HUES64 (cell line): ENCODE results near the gene DYRK1A.

ENCODE experiments used
- H3K27ac ChIP-seq: 2 replicates; pipeline ENCODE4 v1.7.0; 2013; ENCODE audit warnings: low read depth, low read length, inconsistent platforms
- H3K27me3 ChIP-seq: 2 replicates; pipeline ENCODE4 v1.6.1; 2013; ENCODE audit warnings: mild to moderate bottlenecking, low read length; ENCODE audit not compliant: insufficient read depth
- H3K36me3 ChIP-seq: 2 replicates; pipeline ENCODE4 v1.6.1; 2013; ENCODE audit warnings: mild to moderate bottlenecking, low read length; ENCODE audit not compliant: insufficient read depth
- H3K4me1 ChIP-seq: 2 replicates; pipeline ENCODE4 v1.6.1; 2013; ENCODE audit warnings: mild to moderate bottlenecking, low read length, moderate library complexity; ENCODE audit not compliant: insufficient read depth
- H3K4me3 ChIP-seq: 2 replicates; pipeline ENCODE4 v1.5.1; 2013; ENCODE audit warnings: mild to moderate bottlenecking, low read length, moderate library complexity
- H3K9ac ChIP-seq: 2 replicates; pipeline ENCODE4 v1.6.1; 2013; ENCODE audit warnings: mild to moderate bottlenecking, low read depth, low read length
- H3K9me3 ChIP-seq: 2 replicates; pipeline ENCODE4 v1.6.1; 2013; ENCODE audit warnings: low read depth, low read length; ENCODE audit not compliant: insufficient read depth
- WGBS: fragments of 150-250, 120-280 bp; methylation state at CpG from one replicate; pipeline ENCODE4 v1.1.7; 2013; ENCODE audit warnings: missing lambda C conversion rate; 5-methylcytosine and 5-hydroxymethylcytosine counted together

DYRK1A gene

GRCh38 chr21:37365517-37366481 lies 774 bp upstream of the DYRK1A start:
- Histone ChIP-seq H3K36me3 (no peaks in the 10 kb centered on the region), H3K9me3 (no peaks in the 10 kb centered on the region), H3K4me1 (peaks cover 32% of the 10 kb centered on the region), H3K9ac (peak overlapping the region; percentile 87), H3K27me3 (no peaks in the 10 kb centered on the region), H3K27ac (peak overlapping the region; percentile 99), H3K4me3 (peak overlapping the region; percentile 71)
- under 1% methylated on average over 103 of the region's 106 CpGs for WGBS

GRCh38 chr21:37367336-37367702 lies 746 bp downstream of the DYRK1A start:
- Histone ChIP-seq H3K9ac (peak overlapping the region; percentile 99), H3K27ac (peak overlapping the region; percentile 99; the same call in 1 of the 2 replicates), H3K4me3 (peak overlapping the region; percentile 84), H3K27me3 (no peaks in the 10 kb centered on the region), H3K9me3 (no peaks in the 10 kb centered on the region), H3K36me3 (no peaks in the 10 kb centered on the region), H3K4me1 (peaks cover 35% of the 10 kb centered on the region)
- WGBS: under 1% methylated on average over 61 of the region's 61 CpGs

DNA sequence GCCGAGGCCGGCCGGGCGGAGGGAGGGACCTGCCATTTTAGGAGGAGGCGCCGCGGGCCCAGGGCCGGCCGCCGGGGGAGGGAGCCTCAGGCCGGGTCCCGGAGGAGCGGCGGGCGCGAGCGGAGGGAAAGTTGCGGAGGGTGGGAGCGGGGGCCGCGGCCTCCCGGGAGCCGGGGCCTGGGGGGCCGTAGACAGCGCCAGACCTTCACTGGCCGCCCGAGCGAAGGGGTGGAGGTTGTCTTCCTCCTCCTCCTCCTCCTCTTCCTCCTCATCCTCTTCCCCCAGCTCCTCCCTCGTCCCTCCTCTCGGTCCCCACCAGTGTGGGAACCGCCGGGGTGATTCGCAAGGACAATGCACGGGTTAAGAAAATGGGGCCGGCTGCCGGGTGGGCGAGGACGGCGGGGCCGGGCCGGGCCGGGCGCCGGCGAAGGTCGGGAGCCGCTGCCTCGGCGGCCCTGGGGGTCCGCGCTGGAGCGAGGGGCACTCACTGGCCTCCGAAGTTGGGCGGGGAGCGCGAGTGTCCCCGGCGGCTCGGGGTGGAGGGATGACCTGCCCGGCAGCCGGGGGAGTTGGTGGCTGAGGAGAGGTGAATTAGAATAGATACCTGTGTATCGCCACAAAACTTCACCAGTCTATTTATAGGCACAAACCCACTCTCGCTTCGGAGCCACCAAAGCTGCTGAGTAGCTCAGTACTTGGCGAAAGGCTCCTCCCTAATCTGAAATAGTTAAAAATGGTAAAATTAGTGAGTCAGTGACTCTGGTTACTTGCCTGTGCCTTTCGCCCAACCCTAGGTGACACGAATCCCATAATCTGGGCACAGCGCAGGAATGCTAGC lies 1.3 kb downstream of the DYRK1A start:
- H3K36me3 ChIP-seq: no peaks in the 10 kb centered on the region
- 2% methylated on average over 65 of the region's 68 CpGs for WGBS
- peaks cover 38% of the 10 kb centered on the region for H3K4me1 ChIP-seq

GRCh38 chr21:37368541-37369279 lies 2.1 kb downstream of the DYRK1A start:
- H3K27me3 ChIP-seq: no peaks in the 10 kb centered on the region
- H3K4me3 ChIP-seq: peak overlapping the region; percentile 84
- peak overlapping the region; percentile 99 for H3K9ac ChIP-seq
- 8% methylated on average over 9 of the region's 9 CpGs for WGBS
- H3K36me3 ChIP-seq: no peaks in the 10 kb centered on the region
- peak overlapping the region; percentile 99; the same call in 1 of the 2 replicates for H3K27ac ChIP-seq
- H3K9me3 ChIP-seq: no peaks in the 10 kb centered on the region
- H3K4me1 ChIP-seq: peaks cover 45% of the 10 kb centered on the region

More for the DNA sequence above, 1.3 kb downstream of the DYRK1A start:
- peak overlapping the region; percentile 84 for H3K4me3 ChIP-seq
- peak overlapping the region; percentile 99 for H3K9ac ChIP-seq
- H3K9me3 ChIP-seq: no peaks in the 10 kb centered on the region
- no peaks in the 10 kb centered on the region for H3K27me3 ChIP-seq
- peak overlapping the region; percentile 99; the same call in 1 of the 2 replicates for H3K27ac ChIP-seq

DNA sequence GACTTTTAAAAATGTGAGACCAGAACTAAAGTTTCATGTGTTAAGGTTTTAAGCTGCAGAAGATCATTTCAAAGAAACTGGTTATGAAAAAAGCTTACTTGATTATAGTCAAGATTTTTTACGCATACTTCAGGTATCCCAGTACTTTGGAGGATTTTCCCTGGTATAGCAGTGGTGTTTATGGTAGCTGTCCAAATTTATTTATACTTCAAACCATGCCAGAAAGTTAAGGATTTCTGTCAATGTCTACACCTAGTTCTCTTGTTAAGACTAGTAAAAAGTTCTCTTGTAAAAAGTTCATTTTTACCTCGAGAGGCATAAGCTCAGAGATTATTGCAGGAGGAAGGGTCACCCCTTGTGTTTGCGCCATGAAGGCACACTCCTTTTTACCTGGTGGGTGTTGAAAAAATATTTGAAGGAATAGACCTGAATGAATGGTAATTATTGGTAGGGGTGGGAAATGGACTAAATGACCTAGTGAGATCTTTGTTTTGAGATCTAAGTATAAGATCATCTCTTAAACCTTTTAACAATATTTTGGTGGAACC lies 2.8 kb downstream of the DYRK1A start:
- peak overlapping the region; percentile 84 for H3K4me3 ChIP-seq
- H3K9me3 ChIP-seq: no peaks in the 10 kb centered on the region
- H3K9ac ChIP-seq: peak overlapping the region; percentile 99; the same call in 1 of the 2 replicates
- peaks cover 45% of the 10 kb centered on the region for H3K4me1 ChIP-seq
- WGBS: 65% methylated on average over 3 of the region's 3 CpGs
- no peaks in the 10 kb centered on the region for H3K36me3 ChIP-seq
- no peaks in the 10 kb centered on the region for H3K27me3 ChIP-seq
- no peak overlapping the region for H3K27ac ChIP-seq

- Histone ChIP-seq H3K36me3 (no peaks in the 10 kb centered on the region), H3K27me3 (no peaks in the 10 kb centered on the region), H3K4me3 (peak overlapping the region; percentile 84), H3K9ac (0 out of 2 replicates have a peak overlapping the region, but pooled peaks have one; percentile 3), H3K4me1 (peaks cover 41% of the 10 kb centered on the region), H3K9me3 (no peaks in the 10 kb centered on the region), H3K27ac (no peak overlapping the region)
- 75% methylated on average over 8 of the region's 8 CpGs for WGBS
These were observed 3.8 kb downstream of the DYRK1A start for GRCh38 chr21:37370152-37371040.

DNA sequence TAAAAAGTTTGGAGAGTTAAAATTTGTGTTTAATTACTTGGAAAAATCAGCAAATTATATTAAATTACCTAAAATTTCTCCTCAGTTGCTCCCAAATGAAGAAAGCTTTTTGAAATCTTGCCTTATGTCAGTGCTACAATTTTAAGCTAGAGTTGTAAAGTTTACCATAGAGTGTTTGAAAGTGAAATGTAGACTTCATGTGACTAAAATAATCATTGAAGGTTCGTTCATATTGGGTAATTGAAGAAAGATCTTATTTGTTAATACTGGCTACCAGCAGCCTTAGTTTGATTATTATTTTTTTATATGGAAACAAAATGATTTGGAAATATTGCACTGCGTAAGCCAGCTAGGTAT lies 4.4 kb downstream of the DYRK1A start:
- Histone ChIP-seq H3K27ac (no peak overlapping the region), H3K36me3 (no peaks in the 10 kb centered on the region)

DNA sequence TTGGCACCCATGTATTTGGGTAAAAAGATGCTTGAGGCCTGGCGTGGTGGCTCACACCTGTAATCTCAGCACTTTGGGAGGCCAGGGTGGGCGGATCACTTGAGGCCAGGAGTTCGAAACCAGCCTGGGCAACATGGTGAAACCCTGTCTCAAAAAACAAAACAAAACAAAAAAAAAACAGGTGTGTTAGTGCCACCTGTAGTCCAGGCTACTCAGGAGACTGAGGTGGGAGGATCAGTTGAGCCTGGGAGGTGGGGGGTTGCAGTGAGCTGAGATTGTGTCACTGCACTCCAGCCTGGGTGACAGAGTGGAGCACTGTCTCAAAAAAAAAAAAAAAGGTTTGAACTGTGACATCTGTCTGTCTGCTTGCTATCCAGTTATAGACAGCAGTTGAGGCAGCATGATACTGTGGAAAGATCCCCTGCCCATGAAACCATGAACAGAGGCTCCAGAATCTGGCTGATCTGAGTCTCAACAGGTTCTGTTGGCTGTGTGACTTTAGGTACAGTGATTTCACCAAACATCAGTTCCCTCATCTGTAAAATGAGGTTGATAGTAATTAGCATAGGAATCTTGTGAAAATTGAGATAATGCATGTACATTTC lies 5.7 kb downstream of the DYRK1A start:
- no peak overlapping the region for H3K4me3 ChIP-seq
- peaks cover 41% of the 10 kb centered on the region for H3K4me1 ChIP-seq
- H3K27me3 ChIP-seq: no peaks in the 10 kb centered on the region
- H3K27ac ChIP-seq: no peak overlapping the region
- no peaks in the 10 kb centered on the region for H3K9me3 ChIP-seq
- WGBS: 95% methylated on average over 3 of the region's 3 CpGs
- no peaks in the 10 kb centered on the region for H3K36me3 ChIP-seq
- H3K9ac ChIP-seq: no peak overlapping the region

More for the DNA sequence above, 4.4 kb downstream of the DYRK1A start:
- peaks cover 41% of the 10 kb centered on the region for H3K4me1 ChIP-seq
- no peaks in the 10 kb centered on the region for H3K9me3 ChIP-seq
- no peak overlapping the region for H3K4me3 ChIP-seq
- H3K27me3 ChIP-seq: no peaks in the 10 kb centered on the region
- no peak overlapping the region for H3K9ac ChIP-seq
- WGBS: 94% methylated on average over 2 of the region's 2 CpGs

- Histone ChIP-seq H3K36me3 (no peaks in the 10 kb centered on the region), H3K4me1 (peaks cover 41% of the 10 kb centered on the region), H3K4me3 (no peak overlapping the region), H3K27me3 (no peaks in the 10 kb centered on the region), H3K9ac (no peak overlapping the region), H3K9me3 (no peaks in the 10 kb centered on the region), H3K27ac (no peak overlapping the region)
- WGBS: 90% methylated on average over 3 of the region's 3 CpGs
These were observed 6.4 kb downstream of the DYRK1A start for GRCh38 chr21:37372951-37373350.
